ENCODE data around the gene ANKRD24. TPM values are rescaled to one million over a fixed set of nuclear protein-coding genes. Genes with fewer than 3 reads are reported as not detected.

The ANKRD24 gene
- polyA plus RNA-seq, 1 of the 3 experiments (the other 2 are of a cell fraction), result 0.87 TPM

- Histone ChIP-seq H3K9me2 (no peaks in the 10 kb centered on the region), H3F3A (replicated peaks; ENCODE audit: insufficient read depth) (peaks cover 2% of the 10 kb centered on the region), H3K4me3 (ENCODE audit: low read depth in 2 of 2, low read length in 1 of 2) (no peak overlapping the region), H3K36me3 (replicated peaks in 1 of 2; ENCODE audit: control insufficient read depth in 1 of 2, insufficient read depth in 2 of 2, low read length in 1 of 2) (no peaks in the 10 kb centered on the region), H3K9me3 (no peaks in the 10 kb centered on the region), H3K79me2 (ENCODE audit: insufficient read depth) (no peaks in the 10 kb centered on the region), H3K27ac (ENCODE audit: low read depth in 2 of 2, low read length in 1 of 2) (no peak overlapping the region), H2AFZ (ENCODE audit: low read depth) (no peak overlapping the region), H4K20me1 (ENCODE audit: insufficient read depth) (no peaks in the 10 kb centered on the region), H3K4me1 (ENCODE audit: control insufficient read depth in 1 of 2, insufficient read depth in 2 of 2, low read depth in 1 of 2, low read length in 1 of 2) (no peaks in the 10 kb centered on the region), H3K9ac (no peak overlapping the region), H3K4me2 (no peak overlapping the region), H3K27me3 (ENCODE audit: insufficient read depth) (peaks cover 71% of the 10 kb centered on the region)
- CTCF ChIA-PET, result interaction anchor here (0.7 to 3.2 kb wide), 8 partner anchors 11 to 367 kb away, joined by 3 to 22 read pairs (median 4); no protein-coding TSS in a partner anchor
- peak; percentile 53 for DNase-seq
- TF ChIP-seq FOXJ3 (CRISPR knock-in tag; IDR thresholded peaks at IDR 0.05) (no peak), CTCF (IDR thresholded peaks at IDR 0.05) (peak; percentile 24), PBX3 (IDR thresholded peaks at IDR 0.05) (no peak), SMC3 (IDR thresholded peaks at IDR 0.05; ENCODE audit: low read depth, low read length) (no peak), POLR2AphosphoS5 (IDR thresholded peaks at IDR 0.05; ENCODE audit: low read depth, low read length) (no peak)
- 3% methylated on average over 11 of the region's 33 CpGs for WGBS (ENCODE audit: low lambda C conversion rate)
- POLR2A ChIA-PET, result no interaction called here
These were observed 17.3 kb downstream of the ANKRD24 start for GRCh38 chr19:4199699-4200293.

GRCh38 chr19:4200940-4201542 is 18.6 kb downstream of the ANKRD24 start:
- WGBS (ENCODE audit: low lambda C conversion rate), result 47% methylated on average over 2 of the region's 2 CpGs
- TF ChIP-seq PBX3 (IDR thresholded peaks at IDR 0.05) (no peak), TCF12 (IDR thresholded peaks at IDR 0.05) (no peak), YY1 (IDR thresholded peaks at IDR 0.05; ENCODE audit: low read depth) (no peak), REST (IDR thresholded peaks at IDR 0.05; ENCODE audit: low read depth, low read length) (no peak), TAF1 (IDR thresholded peaks at IDR 0.05; ENCODE audit: borderline replicate concordance, low read depth, low read length) (no peak), EP300 (IDR thresholded peaks at IDR 0.05; ENCODE audit: borderline replicate concordance in 1 of 2, low read depth in 1 of 2, low read length in 1 of 2) (no peak), MEF2A (IDR thresholded peaks at IDR 0.05; ENCODE audit: borderline replicate concordance, low read depth) (no peak), FOXJ3 (CRISPR knock-in tag; IDR thresholded peaks at IDR 0.05) (no peak), POLR2AphosphoS5 (IDR thresholded peaks at IDR 0.05; ENCODE audit: low read depth, low read length) (no peak), GATA2 (CRISPR knock-in tag; IDR thresholded peaks at IDR 0.05) (no peak), TEAD4 (IDR thresholded peaks at IDR 0.05; ENCODE audit: borderline replicate concordance, insufficient read depth) (no peak), CHD2 (IDR thresholded peaks at IDR 0.05; ENCODE audit: low read length, partially characterized antibody) (no peak), ZBTB33 (IDR thresholded peaks at IDR 0.05; ENCODE audit: borderline replicate concordance, low read depth) (no peak)

More at GRCh38 chr19:4200940-4201542, 18.6 kb downstream of the ANKRD24 start:
- Histone ChIP-seq H3K4me3 (ENCODE audit: low read depth in 2 of 2, low read length in 1 of 2) (no peak overlapping the region), H3K9ac (no peak overlapping the region), H3K79me2 (ENCODE audit: insufficient read depth) (no peaks in the 10 kb centered on the region), H3F3A (replicated peaks; ENCODE audit: insufficient read depth) (peaks cover 2% of the 10 kb centered on the region), H3K27me3 (ENCODE audit: insufficient read depth) (peaks cover 60% of the 10 kb centered on the region), H3K36me3 (replicated peaks in 1 of 2; ENCODE audit: control insufficient read depth in 1 of 2, insufficient read depth in 2 of 2, low read length in 1 of 2) (no peaks in the 10 kb centered on the region), H3K9me3 (no peaks in the 10 kb centered on the region), H3K9me2 (no peaks in the 10 kb centered on the region), H2AFZ (ENCODE audit: low read depth) (no peak overlapping the region), H3K4me1 (ENCODE audit: control insufficient read depth in 1 of 2, insufficient read depth in 2 of 2, low read depth in 1 of 2, low read length in 1 of 2) (no peaks in the 10 kb centered on the region), H3K27ac (ENCODE audit: low read depth in 2 of 2, low read length in 1 of 2) (no peak overlapping the region), H4K20me1 (ENCODE audit: insufficient read depth) (no peaks in the 10 kb centered on the region), H3K4me2 (no peak overlapping the region)
- DNase-seq, result no peak
- ChIA-PET CTCF (interaction anchor here (0.9 to 3.2 kb wide), 9 partner anchors 8 to 215 kb away, joined by 3 to 22 read pairs (median 4); partner anchors contain the start of gene EEF2), POLR2A (interaction anchor here (1.0 kb wide), 1 partner anchor 9 kb away, joined by 3 read pairs; no protein-coding TSS in a partner anchor)

Data from SK-N-SH (cell line).